K562 (cell line): ENCODE results near the gene DNAAF2. TPM values are rescaled to one million over a fixed set of nuclear protein-coding genes. Genes with fewer than 3 reads are reported as not detected.

Experiments used
- ATAC-seq: fragments of 200-7000 bp; cut with Tn5 transposase; 3 replicates; pipeline ENCODE4 v1.9.1; 2020; ENCODE audit warnings: moderate library complexity
- BruUV-seq: library from RNA; stranded (reverse); fragments of 400-500 nt; replicated peaks from 2 replicates; lab custom pipeline; 2021; lab: Mats Ljungman, UMichigan
- CTCF ChIA-PET: fragments of 300-600 bp; formaldehyde crosslinking; extraction: SDS; loops from one replicate; lab custom pipeline; 2021; ENCODE audit warnings: low intra/inter-chr PET ratio; lab: Yijun Ruan, JAX
- POLR2A ChIA-PET: fragments of 300-600, 350-650 bp; sonication (Branson Sonifier 250); formaldehyde crosslinking; extraction: SDS; loops from one replicate; lab custom pipeline; 2021; ENCODE audit warnings: antibody characterized with exemption, inconsistent platforms; lab: Yijun Ruan, JAX
- DNase-seq, 4 experiments: peaks; one replicate each; pipeline versions ENCODE4 v3.0.0 to v3.0.0-alpha.2; 2011 to 2018; ENCODE audit warnings: low spot score in 3 of 4, mixed read lengths in 3 of 4; ENCODE audit errors: extremely low read depth in 1 of 4
- FAIRE-seq: peaks from 2 replicates; lab custom pipeline; 2011; peaks lifted over from hg19 to GRCh38; lab: Jason Lieb, UNC
- H2AFZ ChIP-seq: 2 replicates; pipeline ENCODE4 v1.6.0; 2011; ENCODE audit warnings: low read depth, low read length, control low read depth, inconsistent platforms
- H3K27ac ChIP-seq: fragments of 200-600 bp; 3 replicates; pipeline ENCODE4 v1.8.0; 2011; ENCODE audit warnings: low read depth, mild to moderate bottlenecking, control low read depth, inconsistent platforms, low read length, moderate library complexity, mixed read lengths; ENCODE audit errors: extremely low read depth
- H3K27me3 ChIP-seq, 2 experiments: fragments of 300-600 bp in 1 of 2; 2 replicates in 1 of 2; 3 replicates in 1 of 2; pipeline versions ENCODE4 v1.6.0 to v1.8.0; 2011; ENCODE audit warnings: inconsistent platforms in 2 of 2, low read length in 2 of 2, mild to moderate bottlenecking in 1 of 2, mixed read lengths in 1 of 2, moderate library complexity in 1 of 2; ENCODE audit not compliant: control insufficient read depth in 2 of 2, insufficient read depth in 2 of 2
- H3K36me3 ChIP-seq: fragments of 300-600 bp; 3 replicates; pipeline ENCODE4 v1.8.0; 2011; ENCODE audit warnings: mild to moderate bottlenecking, low read length, inconsistent platforms; ENCODE audit not compliant: control insufficient read depth, insufficient read depth
- H3K4me1 ChIP-seq, 2 experiments: fragments of 200-600 bp in 1 of 2; replicated peaks in 1 of 2; 2 replicates in 1 of 2; 3 replicates in 1 of 2; pipeline versions ENCODE4 v1.5.1 to v1.8.0; 2011; ENCODE audit warnings: inconsistent platforms in 2 of 2, low read length in 2 of 2, mild to moderate bottlenecking in 1 of 2, mixed read lengths in 1 of 2, moderate library complexity in 1 of 2; ENCODE audit not compliant: control insufficient read depth in 2 of 2, insufficient read depth in 2 of 2
- H3K4me2 ChIP-seq: 2 replicates; pipeline ENCODE4 v1.6.1; 2011; ENCODE audit warnings: low read length, control low read depth, inconsistent platforms, mixed read lengths; ENCODE audit not compliant: insufficient read depth
- H3K4me3 ChIP-seq: fragments of 200-600 bp; sonication (generic), shearing (Covaris generic); 2 replicates; pipeline ENCODE4 v1.5.1; 2016; ENCODE audit warnings: control low read depth, inconsistent platforms
- H3K79me2 ChIP-seq: fragments of 200-600 bp; 3 replicates; pipeline ENCODE4 v1.8.0; 2011; ENCODE audit warnings: low read length, inconsistent platforms; ENCODE audit not compliant: control insufficient read depth, insufficient read depth
- H3K9ac ChIP-seq, 2 experiments: 2 replicates each; pipeline versions ENCODE4 v1.6.0 to v1.6.1; 2011; ENCODE audit warnings: low read depth in 2 of 2, low read length in 2 of 2, control low read depth in 1 of 2, inconsistent platforms in 1 of 2, mild to moderate bottlenecking in 1 of 2, mixed read lengths in 1 of 2; ENCODE audit not compliant: insufficient read depth in 1 of 2
- H3K9me1 ChIP-seq: one replicate; pipeline ENCODE4 v1.6.0; 2011; ENCODE audit warnings: inconsistent platforms, mild to moderate bottlenecking, low read length, moderate library complexity; ENCODE audit not compliant: control insufficient read depth, insufficient read depth
- H3K9me3 ChIP-seq: replicated peaks from 2 replicates; pipeline ENCODE4 v1.5.1; 2011; ENCODE audit warnings: low read depth, low read length, inconsistent platforms; ENCODE audit not compliant: control insufficient read depth, insufficient read depth
- H4K20me1 ChIP-seq: replicated peaks from 2 replicates; pipeline ENCODE4 v1.6.1; 2011; ENCODE audit warnings: low read length, inconsistent platforms, mixed read lengths; ENCODE audit not compliant: control insufficient read depth, insufficient read depth
- BRF1 ChIP-seq: IDR thresholded peaks from 3 replicates; pipeline ENCODE4 v1.6.1; 2011; ENCODE audit warnings: borderline replicate concordance, mild to moderate bottlenecking; ENCODE audit not compliant: insufficient read length; ENCODE audit errors: extremely low read depth
- CC2D1A ChIP-seq: fragments of 450-650 bp; IDR thresholded peaks from 2 replicates; pipeline ENCODE4 v1.6.1; 2017; ENCODE audit warnings: mild to moderate bottlenecking
- CREBBP ChIP-seq: IDR thresholded peaks from one replicate; pipeline ENCODE4 v1.6.1; 2012; ENCODE audit warnings: low read depth, mild to moderate bottlenecking, control low read depth, inconsistent platforms, low read length
- E2F6 ChIP-seq, 2 experiments: IDR thresholded peaks; 2 replicates each; pipeline ENCODE4 v1.6.1; 2011; ENCODE audit warnings: borderline replicate concordance in 1 of 2, control low read depth in 1 of 2, low read depth in 1 of 2, low read length in 1 of 2, mild to moderate bottlenecking in 1 of 2, mixed read lengths in 1 of 2, moderate library complexity in 1 of 2; ENCODE audit not compliant: insufficient read depth in 1 of 2, insufficient read length in 1 of 2, poor library complexity in 1 of 2, severe bottlenecking in 1 of 2; ENCODE audit errors: extremely low read depth in 1 of 2
- ESRRA ChIP-seq: fragments of 450-650 bp; IDR thresholded peaks from 2 replicates; pipeline ENCODE4 v1.6.1; 2014; ENCODE audit warnings: low read depth, mild to moderate bottlenecking, moderate library complexity, borderline replicate concordance
- MAFG ChIP-seq: fragments of 450-650 bp; conservative IDR thresholded peaks from 2 replicates; pipeline ENCODE4 v1.6.1; 2016; ENCODE audit warnings: missing genetic modification characterization, missing compliant biosample characterization
- NR4A1 ChIP-seq, 2 experiments: fragments of 250-450 bp in 1 of 2; fragments of 450-650 bp in 1 of 2; sonication (Bioruptor Pico) in 1 of 2; IDR thresholded peaks; 2 replicates each; pipeline versions ENCODE4 v1.4.0 to v1.6.1; 2016 to 2020; ENCODE audit warnings: mild to moderate bottlenecking in 2 of 2, missing compliant biosample characterization in 1 of 2, missing genetic modification characterization in 1 of 2, moderate library complexity in 1 of 2
- POLR3A ChIP-seq: IDR thresholded peaks from 2 replicates; pipeline ENCODE4 v1.6.1; 2011; ENCODE audit warnings: borderline replicate concordance, mild to moderate bottlenecking, moderate library complexity; ENCODE audit not compliant: insufficient read length, insufficient read depth; ENCODE audit errors: extremely low read depth
- SFPQ ChIP-seq: fragments of 200-400 bp; formaldehyde crosslinking; IDR thresholded peaks from 2 replicates; pipeline ENCODE4 v1.6.1; 2017; ENCODE audit warnings: mild to moderate bottlenecking, low read depth, low read length, moderate library complexity
- SOX6 ChIP-seq: fragments of 450-650 bp; IDR thresholded peaks from 2 replicates; pipeline ENCODE4 v1.6.1; 2014; ENCODE audit warnings: mild to moderate bottlenecking
- SRSF7 ChIP-seq: fragments of 200-400 bp; formaldehyde crosslinking; optimal IDR thresholded peaks from 2 replicates; pipeline ENCODE3; 2017; ENCODE audit warnings: mild to moderate bottlenecking, low read depth, low read length
- TAF7 ChIP-seq: fragments of 450-650 bp; IDR thresholded peaks from 2 replicates; pipeline ENCODE4 v1.6.1; 2016; ENCODE audit warnings: missing genetic modification characterization, missing compliant biosample characterization
- ZBTB12 ChIP-seq: fragments of 250-450 bp; sonication (Bioruptor Pico); IDR thresholded peaks from 2 replicates; pipeline ENCODE4 v1.4.0; 2020
- ZNF263 ChIP-seq: sonication (generic); formaldehyde crosslinking; IDR thresholded peaks from 2 replicates; pipeline ENCODE4 v1.8.0; 2022; ENCODE audit warnings: mild to moderate bottlenecking, missing genetic modification reagents, borderline replicate concordance
- ZNF507 ChIP-seq: conservative IDR thresholded peaks from 2 replicates; pipeline ENCODE4 v1.6.1; 2017; ENCODE audit warnings: missing genetic modification characterization, missing compliant biosample characterization
- WGBS: fragments of 100-300 bp; shearing (Covaris generic); methylation state at CpG from one replicate; pipeline ENCODE4 v1.1.6; 2016; ENCODE audit warnings: low coverage, mixed read lengths; ENCODE audit not compliant: insufficient coverage; ENCODE audit errors: missing lambda C conversion rate; 5-methylcytosine and 5-hydroxymethylcytosine counted together
- in situ Hi-C: fragments of 300-500 bp; cut with MboI; formaldehyde crosslinking; loops from 4 replicates; pipeline ENCODE4 v1.15.0; 2018; ENCODE audit warnings: inconsistent platforms, mixed read lengths
- intact Hi-C: fragments of 100-400 bp; cut with micrococcal nuclease; formaldehyde crosslinking; loops from 2 replicates; pipeline ENCODE4 v1.14.2; 2022
- polyA plus RNA-seq, 8 experiments: library from polyadenylated mRNA; depleted of rRNA in 4 of 8; stranded (reverse) in 5 of 8; unstranded in 3 of 8; fragments of >200 nt; fragmentation: Nextera tagmentation in 2 of 8; fragmentation: Illumina TruSeq in 1 of 8; extraction: Ambion mirVana in 2 of 8; extraction: Trizol in 1 of 8; gene quantifications; 2 replicates each; pipeline versions ENCODE4 v1.2.1 to v1.2.3, GENCODE V29; 2011 to 2014; ENCODE audit warnings: inconsistent platforms in 1 of 8, missing spikeins in 1 of 8
- total RNA-seq, 7 experiments: library from RNA; depleted of rRNA in 6 of 7; stranded (reverse); fragments of >200 nt in 6 of 7; fragmentation: Illumina TruSeq in 2 of 7; extraction: Trizol in 2 of 7; gene quantifications; 2 replicates each; pipeline versions ENCODE4 v1.2.1 to v1.2.3, GENCODE V29; 2011 to 2021; ENCODE audit warnings: low replicate concordance in 1 of 7

DNAAF2 gene
- total and polyA plus RNA-seq, 9 of the 15 experiments (the other 6 are each of a cell fraction or from before 2014, with no cell fraction given) = 2.4 to 14.6 (median 11.1) TPM

GRCh38 chr14:49585803-49586672 is 49.0 kb downstream of the DNAAF2 start, which contains the start of gene RPS29:
Gene RPS29 (minus strand): TSS chr14:49586380. CDS start chr14:49586346, 34 bp downstream.
- in situ Hi-C loops = no loop called here
- peak; percentile 77; the same call in 1 of the 2 replicates for TF ChIP-seq ESRRA
- no peak for TF ChIP-seq E2F6 (IDR thresholded peaks at IDR 0.05; ENCODE audit: borderline replicate concordance in 1 of 2, extremely low read depth in 1 of 2, insufficient read depth in 1 of 2, insufficient read length in 1 of 2, low read depth in 1 of 2, low read length in 1 of 2, poor library complexity in 1 of 2, severe bottlenecking in 1 of 2)
- TF ChIP-seq ZNF507 (tag) = no peak
- TF ChIP-seq POLR3A = no peak
- TF ChIP-seq SFPQ = no peak
- TF ChIP-seq SRSF7 = no peak
- TF ChIP-seq BRF1 = no peak
- peak; percentile 65; the same call in 1 of the 2 replicates for TF ChIP-seq SOX6
- TF ChIP-seq TAF7 (tag) = peak; percentile 86
- no peak for TF ChIP-seq MAFG (tag)
- TF ChIP-seq CC2D1A = no peak
- peak; percentile 95 for TF ChIP-seq ZBTB12 (CRISPR knock-in tag)
- TF ChIP-seq NR4A1 (CRISPR knock-in tag; IDR thresholded peaks at IDR 0.05) = no peak
- TF ChIP-seq NR4A1 (tag; IDR thresholded peaks at IDR 0.05) = no peak
- no peak for TF ChIP-seq CREBBP
- TF ChIP-seq ZNF263 = no peak

More at GRCh38 chr14:49585803-49586672, 49.0 kb downstream of the DNAAF2 start, which contains the start of gene RPS29:
- ChIA-PET POLR2A (interaction anchor here (0.5 to 3.0 kb wide), 11 partner anchors 9 to 194 kb away, joined by 3 to 14 read pairs (median 4); partner anchors contain the start of genes LRR1, MGAT2, POLE2 and RPL36AL), CTCF (interaction anchor here (0.5 to 1.4 kb wide), 2 partner anchors 11 to 34 kb away, joined by 3 to 6 read pairs; partner anchors contain the start of gene RPL36AL)
- Histone ChIP-seq H3K27me3 (no peaks in the 10 kb centered on the region), H3K36me3 (peaks cover 42% of the 10 kb centered on the region), H3K27ac (peak within 1 kb of the TSS; percentile 92), H3K9me3 (no peaks in the 10 kb centered on the region), H4K20me1 (peaks cover 30% of the 10 kb centered on the region), H3K4me3 (peak within 1 kb of the TSS; percentile 82), H3K79me2 (peaks cover 53% of the 10 kb centered on the region), H2AFZ (peak within 1 kb of the TSS; percentile 84), H3K4me1 (peaks cover 12% of the 10 kb centered on the region in 2 experiments; a peak in 4 of 5 replicates), H3K9me1 (no peaks in the 10 kb centered on the region), H3K9ac (peak within 1 kb of the TSS; percentile 99 to 100), H3K4me2 (peak within 1 kb of the TSS; percentile 94)
- no TSS peak for BruUV-seq
- intact Hi-C loops = loop anchor here (1.0 to 5.0 kb wide), 4 partner anchors 8 to 266 kb away; partner anchors contain the start of genes MGAT2, NEMF and RPL36AL
- ATAC-seq = peak; percentile 83
- FAIRE-seq = peak; percentile 93
- peak; percentile 80 to 97 (median 86) for DNase-seq
- 0% methylated on average over 51 of the region's 55 CpGs for WGBS
